H1 (cell line): ENCODE measurements around the gene ATG5. TPM values are rescaled to one million over a fixed set of nuclear protein-coding genes. Genes with fewer than 3 reads are reported as not detected.

Experiments
- CTCF ChIA-PET: fragments of 300-600 bp; sonication (Branson Sonifier 250); formaldehyde crosslinking; loops from one replicate; lab custom pipeline; 2021; ENCODE audit not compliant: partially characterized antibody; lab: Charles Lee
- POLR2A ChIA-PET: fragments of 300-600 bp; sonication (Branson Sonifier 250); formaldehyde crosslinking; loops from one replicate; lab custom pipeline; 2021; ENCODE audit warnings: inconsistent platforms; ENCODE audit not compliant: partially characterized antibody; lab: Charles Lee
- DNase-seq, 2 experiments: peaks; one replicate each; pipeline versions ENCODE4 v3.0.0 to v3.0.0-alpha.2; 2010 to 2022; ENCODE audit warnings: low spot score in 2 of 2, low read depth in 1 of 2, mixed read lengths in 1 of 2
- FAIRE-seq: peaks from 2 replicates; lab custom pipeline; 2011; peaks lifted over from hg19 to GRCh38; lab: Jason Lieb, UNC
- H2AFZ ChIP-seq: 2 replicates; pipeline ENCODE4 v1.8.1; 2012; ENCODE audit warnings: low read length, inconsistent platforms
- H2AK5ac ChIP-seq: 2 replicates; pipeline ENCODE4 v1.6.1; 2013; ENCODE audit warnings: low read depth, low read length
- H2BK120ac ChIP-seq: replicated peaks from 2 replicates; pipeline ENCODE3; 2013; ENCODE audit warnings: low read depth, low read length, inconsistent platforms
- H2BK12ac ChIP-seq: 2 replicates; pipeline ENCODE4 v1.6.1; 2013; ENCODE audit warnings: low read depth, low read length
- H2BK15ac ChIP-seq: 2 replicates; pipeline ENCODE4 v1.6.1; 2013; ENCODE audit warnings: low read length
- H2BK20ac ChIP-seq: 2 replicates; pipeline ENCODE4 v1.6.1; 2013; ENCODE audit warnings: low read length
- H2BK5ac ChIP-seq: 2 replicates; pipeline ENCODE4 v1.6.1; 2013; ENCODE audit warnings: low read depth, low read length
- H3K14ac ChIP-seq: 2 replicates; pipeline ENCODE4 v1.6.1; 2013; ENCODE audit warnings: inconsistent platforms; ENCODE audit not compliant: insufficient read length
- H3K18ac ChIP-seq: 2 replicates; pipeline ENCODE4 v1.6.1; 2013; ENCODE audit warnings: low read length; ENCODE audit errors: extremely low read depth
- H3K23ac ChIP-seq: 2 replicates; pipeline ENCODE4 v1.6.1; 2013; ENCODE audit warnings: inconsistent platforms; ENCODE audit not compliant: insufficient read length
- H3K23me2 ChIP-seq: 2 replicates; pipeline ENCODE4 v1.6.1; 2013; ENCODE audit warnings: low read depth, low read length
- H3K27ac ChIP-seq: 2 replicates; pipeline ENCODE4 v1.6.1; 2011; ENCODE audit warnings: low read depth, low read length, inconsistent platforms
- H3K27me3 ChIP-seq, 4 experiments: replicated peaks in 1 of 4; 1 replicate in 1 of 4; 2 replicates in 3 of 4; pipeline versions ENCODE4 v1.6.1 to v1.8.1; 2011 to 2013; ENCODE audit warnings: low read length in 3 of 4, mild to moderate bottlenecking in 3 of 4, inconsistent platforms in 2 of 4, mixed read lengths in 2 of 4, moderate library complexity in 1 of 4; ENCODE audit not compliant: control insufficient read depth in 3 of 4, insufficient read depth in 3 of 4; ENCODE audit errors: extremely low read depth in 1 of 4
- H3K36me3 ChIP-seq, 4 experiments: 2 replicates each; pipeline versions ENCODE4 v1.6.1 to v1.8.1; 2011 to 2013; ENCODE audit warnings: mild to moderate bottlenecking in 4 of 4, low read length in 3 of 4, moderate library complexity in 2 of 4, control low read depth in 1 of 4, inconsistent platforms in 1 of 4; ENCODE audit not compliant: insufficient read depth in 4 of 4, control insufficient read depth in 2 of 4
- H3K4ac ChIP-seq: replicated peaks from 2 replicates; pipeline ENCODE3; 2013; ENCODE audit warnings: low read length, low read depth, mixed read lengths, inconsistent platforms; ENCODE audit not compliant: insufficient read length
- H3K4me1 ChIP-seq, 4 experiments: replicated peaks in 1 of 4; 1 replicate in 1 of 4; 2 replicates in 3 of 4; pipeline versions ENCODE4 v1.6.1 to v1.8.1; 2011 to 2013; ENCODE audit warnings: low read length in 3 of 4, inconsistent platforms in 2 of 4, mixed read lengths in 1 of 4; ENCODE audit not compliant: insufficient read depth in 4 of 4, control insufficient read depth in 3 of 4
- H3K4me2 ChIP-seq, 2 experiments: 2 replicates each; pipeline versions ENCODE4 v1.6.1 to v1.8.1; 2011 to 2013; ENCODE audit warnings: low read depth in 2 of 2, low read length in 2 of 2, control low read depth in 1 of 2, inconsistent platforms in 1 of 2, mild to moderate bottlenecking in 1 of 2; ENCODE audit not compliant: insufficient read depth in 1 of 2
- H3K4me3 ChIP-seq, 4 experiments: fragments of 200-600, 300-600 bp in 1 of 4; sonication (generic), shearing (Covaris generic), sonication (Bioruptor Twin) in 1 of 4; 2 replicates each; pipeline versions ENCODE4 v1.5.1 to v1.8.1; 2011 to 2016; ENCODE audit warnings: low read length in 4 of 4, low read depth in 3 of 4, control low read depth in 2 of 4, inconsistent platforms in 2 of 4, mild to moderate bottlenecking in 2 of 4, mixed read lengths in 1 of 4, moderate library complexity in 1 of 4; ENCODE audit not compliant: insufficient read depth in 2 of 4; ENCODE audit errors: extremely low read depth in 1 of 4
- H3K56ac ChIP-seq: replicated peaks from 2 replicates; pipeline ENCODE3; 2013; ENCODE audit warnings: low read depth, mild to moderate bottlenecking, mixed read lengths, low read length, inconsistent platforms; ENCODE audit not compliant: insufficient read length
- H3K79me1 ChIP-seq: 2 replicates; pipeline ENCODE4 v1.6.1; 2013; ENCODE audit warnings: low read depth, low read length, control low read depth
- H3K79me2 ChIP-seq, 2 experiments: 2 replicates each; pipeline versions ENCODE4 v1.6.1 to v1.8.1; 2012 to 2013; ENCODE audit warnings: low read length in 2 of 2, mild to moderate bottlenecking in 2 of 2, inconsistent platforms in 1 of 2; ENCODE audit not compliant: insufficient read depth in 2 of 2, control insufficient read depth in 1 of 2
- H3K9ac ChIP-seq, 4 experiments: replicated peaks in 1 of 4; 1 replicate in 1 of 4; 2 replicates in 3 of 4; pipeline versions ENCODE4 v1.6.1 to v1.8.1; 2011 to 2013; ENCODE audit warnings: low read depth in 3 of 4, low read length in 3 of 4, control low read depth in 2 of 4, mild to moderate bottlenecking in 2 of 4, moderate library complexity in 2 of 4, inconsistent platforms in 1 of 4; ENCODE audit errors: extremely low read depth in 1 of 4
- H3K9me3 ChIP-seq, 2 experiments: 2 replicates each; pipeline versions ENCODE4 v1.6.1 to v1.8.1; 2012 to 2013; ENCODE audit warnings: mild to moderate bottlenecking in 2 of 2, moderate library complexity in 2 of 2, control low read depth in 1 of 2, inconsistent platforms in 1 of 2, low read depth in 1 of 2, low read length in 1 of 2, mixed read lengths in 1 of 2; ENCODE audit not compliant: insufficient read depth in 2 of 2
- H4K20me1 ChIP-seq, 2 experiments: replicated peaks in 1 of 2; 2 replicates each; pipeline versions ENCODE3 to v1.8.1; 2011 to 2013; ENCODE audit warnings: inconsistent platforms in 2 of 2, low read length in 2 of 2, mild to moderate bottlenecking in 1 of 2; ENCODE audit not compliant: insufficient read depth in 2 of 2, control insufficient read depth in 1 of 2
- H4K5ac ChIP-seq: 2 replicates; pipeline ENCODE4 v1.6.1; 2013; ENCODE audit warnings: low read length, low read depth, mixed read lengths, inconsistent platforms; ENCODE audit not compliant: insufficient read length
- H4K8ac ChIP-seq: 2 replicates; pipeline ENCODE4 v1.8.0; 2013; ENCODE audit warnings: mild to moderate bottlenecking, moderate library complexity, low read length, inconsistent platforms; ENCODE audit not compliant: insufficient read depth; ENCODE audit errors: extremely low read depth
- H4K91ac ChIP-seq: replicated peaks from 2 replicates; pipeline ENCODE3; 2013; ENCODE audit warnings: low read length, mixed read lengths, inconsistent platforms; ENCODE audit not compliant: insufficient read length
- ASH2L ChIP-seq: fragments of 200-600, 300-600 bp; sonication (generic); IDR thresholded peaks from one replicate; pipeline ENCODE4 v1.7.1; 2017; ENCODE audit warnings: low read length
- BRCA1 ChIP-seq: IDR thresholded peaks from 2 replicates; pipeline ENCODE4 v1.6.1; 2012; ENCODE audit warnings: low read depth, low read length, improper control_type of control experiment
- CEBPB ChIP-seq: IDR thresholded peaks from 2 replicates; pipeline ENCODE4 v1.6.1; 2012; ENCODE audit warnings: low read depth, low read length
- CTBP2 ChIP-seq: IDR thresholded peaks from 2 replicates; pipeline ENCODE4 v1.7.0; 2011; ENCODE audit warnings: borderline replicate concordance, mild to moderate bottlenecking, moderate library complexity, mixed read lengths, low read length; ENCODE audit not compliant: insufficient read depth, insufficient read length
- HDAC2 ChIP-seq, 2 experiments: fragments of 300-600 bp in 1 of 2; sonication (generic) in 1 of 2; IDR thresholded peaks; 2 replicates each; pipeline ENCODE4 v1.6.1; 2011 to 2012; ENCODE audit warnings: low read depth in 2 of 2, low read length in 2 of 2, mild to moderate bottlenecking in 2 of 2, moderate library complexity in 2 of 2, borderline replicate concordance in 1 of 2, inconsistent platforms in 1 of 2
- HDAC6 ChIP-seq: IDR thresholded peaks from one replicate; pipeline ENCODE4 v1.7.1; 2012; ENCODE audit warnings: low read depth, mild to moderate bottlenecking, inconsistent platforms, low read length, moderate library complexity
- KDM1A ChIP-seq: fragments of 200-600, 300-600 bp; sonication (generic); IDR thresholded peaks from 2 replicates; pipeline ENCODE4 v1.7.1; 2016; ENCODE audit warnings: mild to moderate bottlenecking, low read length, borderline replicate concordance
- NRF1 ChIP-seq: IDR thresholded peaks from 2 replicates; pipeline ENCODE4 v1.6.1; 2011; ENCODE audit warnings: mild to moderate bottlenecking, low read depth, low read length, improper control_type of control experiment
- POLR2A ChIP-seq, 2 experiments: IDR thresholded peaks; 1 replicate in 1 of 2; 2 replicates in 1 of 2; pipeline ENCODE4 v1.6.1; 2011; ENCODE audit warnings: low read depth in 2 of 2, low read length in 2 of 2, mild to moderate bottlenecking in 2 of 2; ENCODE audit errors: control extremely low read depth in 1 of 2
- POU5F1 ChIP-seq: IDR thresholded peaks from 2 replicates; pipeline ENCODE4 v1.6.1; 2011; ENCODE audit warnings: low read depth, mild to moderate bottlenecking, low read length, moderate library complexity
- RAD21 ChIP-seq, 2 experiments: IDR thresholded peaks in 1 of 2; conservative IDR thresholded peaks in 1 of 2; 2 replicates each; pipeline ENCODE4 v1.6.1; 2011; ENCODE audit warnings: low read depth in 2 of 2, low read length in 2 of 2, improper control_type of control experiment in 1 of 2, inconsistent platforms in 1 of 2, mild to moderate bottlenecking in 1 of 2, moderate library complexity in 1 of 2
- SP1 ChIP-seq: IDR thresholded peaks from 2 replicates; pipeline ENCODE4 v1.6.1; 2011; ENCODE audit warnings: low read depth, low read length
- SP2 ChIP-seq: IDR thresholded peaks from 2 replicates; pipeline ENCODE4 v1.6.1; 2012; ENCODE audit warnings: mild to moderate bottlenecking, low read length, inconsistent platforms
- SP4 ChIP-seq: IDR thresholded peaks from 2 replicates; pipeline ENCODE4 v1.6.1; 2012; ENCODE audit warnings: low read length, inconsistent platforms
- WGBS, 2 experiments: shearing (Covaris generic) in 1 of 2; methylation state at CpG; one replicate each; pipeline versions ENCODE4 v1.1.6 to v1.1.7; 2013 to 2015; ENCODE audit warnings: low lambda C conversion rate in 2 of 2, mixed read lengths in 2 of 2, inconsistent platforms in 1 of 2, low coverage in 1 of 2, missing lambda C conversion rate in 1 of 2; ENCODE audit not compliant: insufficient replicate concordance in 2 of 2, insufficient coverage in 1 of 2, insufficient read length in 1 of 2; ENCODE audit errors: extremely low coverage in 1 of 2, missing lambda C conversion rate in 1 of 2; 5-methylcytosine and 5-hydroxymethylcytosine counted together
- polyA plus RNA-seq, 7 experiments: library from polyadenylated mRNA; depleted of rRNA in 3 of 7; stranded (reverse) in 5 of 7; unstranded in 2 of 7; fragments of >200 nt in 5 of 7; fragments of 200-250 nt in 2 of 7; gene quantifications; 1 replicate in 5 of 7; 2 replicates in 1 of 7; 4 replicates in 1 of 7; pipeline versions ENCODE4 v1.2.1 to v1.2.3, GENCODE V29; 2011 to 2013; ENCODE audit warnings: missing spikeins in 2 of 7, mixed read lengths in 2 of 7
- total RNA-seq: library from RNA; stranded (reverse); fragmentation: NEBNext Ultra II Directional; extraction: Animal tissue kit (Norgen Biotek cat#: 25700); gene quantifications from 2 replicates; pipeline ENCODE4 v1.2.1, GENCODE V29; 2021
- TF ChIP-seq, protein P1 (sequence below): IDR thresholded peaks from 2 replicates; pipeline ENCODE4 v1.6.1; 2012; ENCODE audit warnings: inconsistent platforms

ATG5 gene
- total and polyA plus RNA-seq, 2 of the 8 experiments (the other 6 are each of a cell fraction or from before 2014, with no cell fraction given) = 18.2 to 39.0 TPM

DNA sequence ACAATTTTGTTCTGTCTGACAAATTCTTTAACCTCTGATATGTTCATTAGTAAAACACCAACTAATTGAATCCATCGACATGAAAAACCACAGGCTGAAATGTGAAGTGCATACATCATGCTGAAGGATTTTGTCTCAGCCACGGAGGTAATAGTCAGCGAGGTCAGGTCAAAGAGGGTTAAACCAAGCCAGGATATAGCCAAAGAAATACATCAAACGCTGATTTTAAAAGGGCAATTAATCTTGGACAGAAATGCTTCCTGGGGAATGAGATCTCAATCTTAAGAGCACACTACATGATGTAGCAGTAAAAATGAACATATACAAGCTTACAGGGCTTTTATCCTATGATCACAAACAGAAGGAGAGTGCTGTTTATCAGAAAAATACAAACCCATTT, 132.7 kb downstream of the ATG5 start:
- 89% methylated on average over 4 of the region's 4 CpGs; no CpG with 5 or more reads in 1 of the 2 experiments for WGBS, 2 experiments
- H3K27ac ChIP-seq = no peak overlapping the region
- DNase-seq (no peak), FAIRE-seq (no peak)
- H3K4me3 ChIP-seq = no peak overlapping the region
- H3K23me2 ChIP-seq = no peaks in the 10 kb centered on the region
- no peaks in the 10 kb centered on the region for H3K36me3 ChIP-seq
- no peaks in the 10 kb centered on the region for H3K79me2 ChIP-seq
- H4K91ac ChIP-seq = no peak overlapping the region
- no peak overlapping the region for H3K9ac ChIP-seq
- no peaks in the 10 kb centered on the region for H3K79me1 ChIP-seq
- H2AFZ ChIP-seq = no peak overlapping the region
- no peak overlapping the region for H3K4me2 ChIP-seq
- ChIA-PET CTCF (interaction anchor here (0.8 to 1.4 kb wide), 3 partner anchors 31 to 396 kb away, joined by 3 read pairs; partner anchors contain the start of gene PRDM1), POLR2A (no interaction called here)
- H2BK120ac ChIP-seq = no peak overlapping the region
- no peak overlapping the region for H4K5ac ChIP-seq
- H2BK20ac ChIP-seq = no peak overlapping the region
- no peak overlapping the region for H3K23ac ChIP-seq
- no peak overlapping the region for H2BK5ac ChIP-seq
- no peak overlapping the region for H3K18ac ChIP-seq
- no peak overlapping the region for H3K14ac ChIP-seq
- H2AK5ac ChIP-seq = no peak overlapping the region
- H2BK15ac ChIP-seq = no peak overlapping the region
- no peak overlapping the region for H3K4ac ChIP-seq
- H4K20me1 ChIP-seq = no peaks in the 10 kb centered on the region
- no peak overlapping the region for H4K8ac ChIP-seq
- no peak overlapping the region for H3K56ac ChIP-seq
- H2BK12ac ChIP-seq = no peak overlapping the region
- H3K27me3 ChIP-seq = no peaks in the 10 kb centered on the region
- H3K9me3 ChIP-seq = no peaks in the 10 kb centered on the region
- H3K4me1 ChIP-seq = peaks cover 0 to 2% (median 0%) of the 10 kb centered on the region in 4 experiments; a peak in 1 of 7 replicates
- TF ChIP-seq, protein P1, sequence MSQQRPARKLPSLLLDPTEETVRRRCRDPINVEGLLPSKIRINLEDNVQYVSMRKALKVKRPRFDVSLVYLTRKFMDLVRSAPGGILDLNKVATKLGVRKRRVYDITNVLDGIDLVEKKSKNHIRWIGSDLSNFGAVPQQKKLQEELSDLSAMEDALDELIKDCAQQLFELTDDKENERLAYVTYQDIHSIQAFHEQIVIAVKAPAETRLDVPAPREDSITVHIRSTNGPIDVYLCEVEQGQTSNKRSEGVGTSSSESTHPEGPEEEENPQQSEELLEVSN = no peak
- TF ChIP-seq POLR2A (IDR thresholded peaks at IDR 0.05; ENCODE audit: control extremely low read depth in 1 of 2, low read depth in 2 of 2, low read length in 2 of 2) (no peak), HDAC6 (no peak), KDM1A (no peak), SP4 (no peak), BRCA1 (no peak), CEBPB (no peak), CTBP2 (no peak), POU5F1 (no peak), SP2 (no peak), RAD21 (IDR thresholded peaks at IDR 0.05 in 1 of 2, conservative IDR thresholded peaks at IDR 0.05 in 1 of 2; ENCODE audit: low read depth in 2 of 2, low read length in 2 of 2) (no peak), SP1 (no peak), NRF1 (no peak), ASH2L (no peak), HDAC2 (IDR thresholded peaks at IDR 0.05; ENCODE audit: borderline replicate concordance in 1 of 2, low read depth in 2 of 2, low read length in 2 of 2) (no peak)
